Hepatocyte (in vitro differentiated cells): ENCODE results near the gene CORO2B. TPM values are rescaled to one million over a fixed set of nuclear protein-coding genes. Genes with fewer than 3 reads are reported as not detected.

Experiments used
- DNase-seq: peaks from one replicate; pipeline ENCODE4 v3.0.0-alpha.2; 2016; ENCODE audit warnings: low spot score
- H2AFZ ChIP-seq: fragments of 200-600 bp; sonication (generic); 2 replicates; pipeline ENCODE4 v1.6.0; 2016; ENCODE audit warnings: antibody characterized with exemption, mild to moderate bottlenecking
- H3K27ac ChIP-seq: fragments of 200-600 bp; sonication (generic); 2 replicates; pipeline ENCODE4 v1.5.1; 2016; ENCODE audit warnings: mild to moderate bottlenecking
- H3K27me3 ChIP-seq: fragments of 200-600 bp; sonication (generic); 2 replicates; pipeline ENCODE4 v1.6.1; 2016
- H3K36me3 ChIP-seq: fragments of 200-600 bp; sonication (generic); replicated peaks from 2 replicates; pipeline ENCODE4 v1.5.1; 2016; ENCODE audit warnings: low read depth; ENCODE audit not compliant: insufficient read depth
- H3K4me1 ChIP-seq: fragments of 200-600 bp; sonication (generic); 2 replicates; pipeline ENCODE4 v1.5.1; 2016; ENCODE audit warnings: mild to moderate bottlenecking, moderate library complexity; ENCODE audit not compliant: insufficient read depth
- H3K4me2 ChIP-seq: fragments of 200-600 bp; sonication (generic); 2 replicates; pipeline ENCODE4 v1.6.0; 2016
- H3K4me3 ChIP-seq: fragments of 200-600 bp; sonication (generic); 2 replicates; pipeline ENCODE4 v1.5.1; 2016; ENCODE audit warnings: mild to moderate bottlenecking
- H3K79me2 ChIP-seq: fragments of 200-600 bp; sonication (generic); 2 replicates; pipeline ENCODE4 v1.6.0; 2017; ENCODE audit warnings: mild to moderate bottlenecking
- H3K9me2 ChIP-seq: fragments of 200-600 bp; sonication (generic); replicated peaks from 2 replicates; pipeline ENCODE4 v1.6.0; 2017; ENCODE audit warnings: mild to moderate bottlenecking; ENCODE audit not compliant: insufficient read depth
- H3K9me3 ChIP-seq: fragments of 200-600 bp; sonication (generic); 2 replicates; pipeline ENCODE4 v1.5.1; 2016; ENCODE audit warnings: low read depth, mild to moderate bottlenecking
- H4K20me1 ChIP-seq: fragments of 200-600 bp; sonication (generic); 2 replicates; pipeline ENCODE4 v1.6.0; 2016; ENCODE audit warnings: mild to moderate bottlenecking; ENCODE audit not compliant: insufficient read depth, poor library complexity, severe bottlenecking
- EZH2 ChIP-seq: fragments of 200-600 bp; sonication (generic); IDR thresholded peaks from 2 replicates; pipeline ENCODE4 v1.6.1; 2016; ENCODE audit warnings: antibody characterized with exemption, mild to moderate bottlenecking, borderline replicate concordance
- EZH2phosphoT487 ChIP-seq: fragments of 200-600 bp; sonication (generic); IDR thresholded peaks from one replicate; pipeline ENCODE4 v1.6.1; 2018; ENCODE audit warnings: antibody characterized with exemption, mild to moderate bottlenecking, low read depth, moderate library complexity; ENCODE audit not compliant: unreplicated experiment, severe bottlenecking
- WGBS: methylation state at CpG from one replicate; pipeline ENCODE4 v1.1.6; 2016; ENCODE audit warnings: low lambda C conversion rate; ENCODE audit errors: missing lambda C conversion rate; 5-methylcytosine and 5-hydroxymethylcytosine counted together
- polyA plus RNA-seq: library from polyadenylated mRNA; unstranded; fragments of >200 nt; fragmentation: Nextera tagmentation; extraction: Ambion mirVana; gene quantifications from 2 replicates; pipeline ENCODE4 v1.2.1, GENCODE V29; 2016
- total RNA-seq: library from RNA; depleted of rRNA; stranded (reverse); fragments of >200 nt; gene quantifications from 2 replicates; pipeline ENCODE4 v1.2.3, GENCODE V29; 2014
- TF ChIP-seq, protein P1 (sequence below): fragments of 200-600 bp; sonication (generic); IDR thresholded peaks from 2 replicates; pipeline ENCODE4 v1.5.1; 2016; ENCODE audit warnings: antibody characterized with exemption, mild to moderate bottlenecking; ENCODE audit not compliant: poor library complexity

The CORO2B gene
- total and polyA plus RNA-seq, 2 experiments from 2014 or later = 2.9 to 5.1 TPM

DNA sequence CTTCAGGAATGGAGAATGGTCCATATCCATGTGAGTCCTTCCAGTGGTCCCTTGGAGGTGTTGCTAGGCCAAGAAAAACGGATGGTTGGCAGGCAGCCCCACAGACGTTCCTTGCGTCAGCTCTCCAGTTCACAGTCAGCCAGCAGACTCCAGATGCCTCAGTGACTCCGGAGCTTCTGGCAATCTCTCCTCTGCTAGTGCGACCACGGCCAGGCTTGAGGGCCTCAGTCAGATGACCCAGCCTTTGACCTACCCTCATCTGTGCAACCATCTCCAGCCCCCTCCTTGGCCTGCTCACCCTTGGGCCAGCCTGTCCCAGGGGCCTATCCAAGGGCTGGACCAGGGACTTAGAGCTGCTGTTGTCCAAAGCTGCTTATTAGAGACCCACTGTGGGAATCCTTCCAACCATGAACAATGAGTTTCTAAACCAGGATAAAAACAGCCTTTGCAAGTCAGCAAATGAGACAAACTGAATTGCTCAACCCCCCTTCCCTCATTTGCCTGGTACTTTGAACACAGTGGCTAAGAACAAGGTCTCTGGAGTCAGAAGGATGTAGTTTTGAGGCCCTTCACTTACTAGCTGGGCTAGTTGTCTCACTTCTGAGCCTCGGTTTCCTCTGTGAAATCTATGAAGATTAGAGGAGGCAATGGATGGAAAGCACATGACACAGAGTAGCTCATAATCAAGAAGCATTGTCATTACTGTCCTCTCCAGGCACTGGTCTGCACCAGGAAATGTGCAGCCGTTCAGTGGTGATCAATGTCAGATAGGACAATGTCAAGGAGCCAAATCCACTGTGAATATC lies 197.1 kb downstream of the CORO2B start:
- DNase-seq = no peak
- Histone ChIP-seq H3K36me3 (no peaks in the 10 kb centered on the region), H3K9me3 (no peaks in the 10 kb centered on the region), H3K4me3 (no peak overlapping the region), H3K4me1 (no peaks in the 10 kb centered on the region), H4K20me1 (no peaks in the 10 kb centered on the region), H3K79me2 (no peaks in the 10 kb centered on the region), H3K9me2 (no peaks in the 10 kb centered on the region), H3K27ac (no peak overlapping the region), H3K27me3 (no peaks in the 10 kb centered on the region), H3K4me2 (no peak overlapping the region), H2AFZ (no peak overlapping the region)
- WGBS = 89% methylated on average over 8 of the region's 8 CpGs
- no peak for TF ChIP-seq EZH2phosphoT487
- no peak for TF ChIP-seq EZH2
- TF ChIP-seq, protein P1, sequence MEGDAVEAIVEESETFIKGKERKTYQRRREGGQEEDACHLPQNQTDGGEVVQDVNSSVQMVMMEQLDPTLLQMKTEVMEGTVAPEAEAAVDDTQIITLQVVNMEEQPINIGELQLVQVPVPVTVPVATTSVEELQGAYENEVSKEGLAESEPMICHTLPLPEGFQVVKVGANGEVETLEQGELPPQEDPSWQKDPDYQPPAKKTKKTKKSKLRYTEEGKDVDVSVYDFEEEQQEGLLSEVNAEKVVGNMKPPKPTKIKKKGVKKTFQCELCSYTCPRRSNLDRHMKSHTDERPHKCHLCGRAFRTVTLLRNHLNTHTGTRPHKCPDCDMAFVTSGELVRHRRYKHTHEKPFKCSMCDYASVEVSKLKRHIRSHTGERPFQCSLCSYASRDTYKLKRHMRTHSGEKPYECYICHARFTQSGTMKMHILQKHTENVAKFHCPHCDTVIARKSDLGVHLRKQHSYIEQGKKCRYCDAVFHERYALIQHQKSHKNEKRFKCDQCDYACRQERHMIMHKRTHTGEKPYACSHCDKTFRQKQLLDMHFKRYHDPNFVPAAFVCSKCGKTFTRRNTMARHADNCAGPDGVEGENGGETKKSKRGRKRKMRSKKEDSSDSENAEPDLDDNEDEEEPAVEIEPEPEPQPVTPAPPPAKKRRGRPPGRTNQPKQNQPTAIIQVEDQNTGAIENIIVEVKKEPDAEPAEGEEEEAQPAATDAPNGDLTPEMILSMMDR = no peak

DNA sequence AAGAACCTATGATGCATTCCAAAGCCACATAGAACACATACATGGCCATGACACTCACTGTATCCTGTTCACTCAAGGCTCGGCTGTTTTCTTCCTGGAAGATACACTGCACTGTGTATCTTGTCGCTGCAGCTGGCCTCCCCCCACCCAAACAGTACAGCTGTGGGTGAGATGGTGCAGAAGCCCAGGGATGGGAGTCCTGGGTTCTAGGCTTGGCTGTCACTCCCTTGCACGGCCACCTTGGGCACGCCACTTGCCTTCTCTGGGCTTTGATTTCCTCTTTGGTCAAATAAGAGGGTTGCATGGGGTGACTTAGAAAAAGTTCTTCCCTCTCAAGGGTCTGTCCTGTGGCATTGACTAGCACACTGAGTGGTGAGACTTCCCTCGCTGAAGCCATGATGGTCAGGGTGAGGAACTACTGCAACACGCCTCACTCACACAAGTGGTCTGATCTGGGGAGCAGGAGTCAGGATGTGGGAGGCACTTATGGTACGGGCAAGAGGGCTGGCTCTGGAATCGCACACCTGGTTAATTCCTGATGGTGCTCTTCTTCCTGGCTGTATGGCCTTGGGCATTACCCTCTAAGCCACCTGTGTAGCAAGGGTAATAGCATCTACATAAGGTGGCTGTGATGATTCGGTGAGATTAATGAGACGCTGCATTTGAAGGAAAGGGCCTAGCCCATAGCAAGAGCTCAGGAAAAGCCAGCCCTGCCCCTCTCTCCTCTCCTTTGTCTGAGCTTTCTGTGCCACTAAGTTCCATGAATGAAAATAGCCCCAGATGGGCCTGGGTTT lies 197.9 kb downstream of the CORO2B start:
- H3K4me2 ChIP-seq = no peak overlapping the region
- DNase-seq = no peak
- H4K20me1 ChIP-seq = no peaks in the 10 kb centered on the region
- WGBS = 92% methylated on average over 10 of the region's 10 CpGs
- no peak overlapping the region for H3K27ac ChIP-seq
- no peak overlapping the region for H3K4me3 ChIP-seq
- H3K9me3 ChIP-seq = no peaks in the 10 kb centered on the region
- no peaks in the 10 kb centered on the region for H3K79me2 ChIP-seq
- H3K36me3 ChIP-seq = no peaks in the 10 kb centered on the region
- no peaks in the 10 kb centered on the region for H3K9me2 ChIP-seq
- H3K27me3 ChIP-seq = no peaks in the 10 kb centered on the region
- no peak for TF ChIP-seq EZH2phosphoT487
- TF ChIP-seq, protein P1 = no peak
- no peak for TF ChIP-seq EZH2
- no peaks in the 10 kb centered on the region for H3K4me1 ChIP-seq
- no peak overlapping the region for H2AFZ ChIP-seq

Other genes with a start within 250 kb of the CORO2B start
- gene ITGA11, start 146.8 kb upstream of the CORO2B start, total RNA-seq = 4.7 and 9.7 TPM in 2 replicates
- 19.2 and 19.6 TPM in 2 replicates for gene ITGA11, start 146.8 kb upstream of the CORO2B start, polyA plus RNA-seq
- 59.4 and 81.8 TPM in 2 replicates for gene ANP32A, start 241.9 kb downstream of the CORO2B start, total RNA-seq
- gene ANP32A, start 241.9 kb downstream of the CORO2B start, polyA plus RNA-seq = 114 and 120 TPM in 2 replicates